ENCODE results near the gene PPM1J. TPM values are rescaled to one million over a fixed set of nuclear protein-coding genes. Genes with fewer than 3 reads are reported as not detected.
A peak's percentile ranks its signal among the peaks of the same experiment; 100 is the strongest.

Gene PPM1J
- total and polyA plus RNA-seq, 9 of the 15 experiments (the other 6 are each of a cell fraction or from before 2014, with no cell fraction given), result 0.25 to 10.5 (median 4.2) TPM

DNA sequence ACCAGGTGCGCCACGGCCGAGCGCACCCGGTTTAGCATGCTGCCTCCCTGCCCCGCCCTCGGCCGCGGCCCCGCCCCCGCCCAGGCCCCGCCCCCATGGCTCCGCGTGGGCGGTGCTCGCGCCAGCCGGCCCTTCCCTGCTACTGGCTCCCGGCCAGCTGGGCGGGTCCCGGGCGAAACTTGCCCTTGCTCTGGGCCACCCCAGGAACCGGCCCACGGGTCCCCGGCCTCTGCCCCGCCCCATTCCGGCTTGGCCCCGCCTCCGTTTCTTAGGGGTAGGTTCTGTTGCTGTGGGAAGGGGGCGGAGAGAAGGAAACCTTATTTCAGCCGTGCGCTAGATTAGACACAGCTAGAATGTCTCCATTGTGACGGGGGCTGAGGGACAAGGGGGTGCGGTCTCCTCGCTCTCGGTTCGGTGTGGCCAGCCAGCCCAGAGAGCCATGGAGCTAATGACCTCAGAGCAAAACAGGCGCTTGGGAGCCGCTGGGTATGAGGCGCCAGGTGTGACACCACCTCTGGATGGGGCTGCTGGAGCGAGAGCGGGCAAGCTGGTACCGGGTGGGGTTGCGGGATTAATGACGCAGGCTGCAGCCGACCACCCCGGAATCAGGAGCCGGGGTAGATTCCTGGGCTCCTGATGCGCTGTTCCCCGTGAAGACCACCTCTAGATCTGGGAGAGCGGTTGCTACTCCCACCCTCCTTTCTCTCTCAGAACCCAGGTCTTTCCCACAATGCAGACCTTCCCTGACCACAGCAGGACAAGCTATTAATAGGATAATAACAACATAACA, at the start of gene PPM1J (continued):
- TF ChIP-seq, protein P1, sequence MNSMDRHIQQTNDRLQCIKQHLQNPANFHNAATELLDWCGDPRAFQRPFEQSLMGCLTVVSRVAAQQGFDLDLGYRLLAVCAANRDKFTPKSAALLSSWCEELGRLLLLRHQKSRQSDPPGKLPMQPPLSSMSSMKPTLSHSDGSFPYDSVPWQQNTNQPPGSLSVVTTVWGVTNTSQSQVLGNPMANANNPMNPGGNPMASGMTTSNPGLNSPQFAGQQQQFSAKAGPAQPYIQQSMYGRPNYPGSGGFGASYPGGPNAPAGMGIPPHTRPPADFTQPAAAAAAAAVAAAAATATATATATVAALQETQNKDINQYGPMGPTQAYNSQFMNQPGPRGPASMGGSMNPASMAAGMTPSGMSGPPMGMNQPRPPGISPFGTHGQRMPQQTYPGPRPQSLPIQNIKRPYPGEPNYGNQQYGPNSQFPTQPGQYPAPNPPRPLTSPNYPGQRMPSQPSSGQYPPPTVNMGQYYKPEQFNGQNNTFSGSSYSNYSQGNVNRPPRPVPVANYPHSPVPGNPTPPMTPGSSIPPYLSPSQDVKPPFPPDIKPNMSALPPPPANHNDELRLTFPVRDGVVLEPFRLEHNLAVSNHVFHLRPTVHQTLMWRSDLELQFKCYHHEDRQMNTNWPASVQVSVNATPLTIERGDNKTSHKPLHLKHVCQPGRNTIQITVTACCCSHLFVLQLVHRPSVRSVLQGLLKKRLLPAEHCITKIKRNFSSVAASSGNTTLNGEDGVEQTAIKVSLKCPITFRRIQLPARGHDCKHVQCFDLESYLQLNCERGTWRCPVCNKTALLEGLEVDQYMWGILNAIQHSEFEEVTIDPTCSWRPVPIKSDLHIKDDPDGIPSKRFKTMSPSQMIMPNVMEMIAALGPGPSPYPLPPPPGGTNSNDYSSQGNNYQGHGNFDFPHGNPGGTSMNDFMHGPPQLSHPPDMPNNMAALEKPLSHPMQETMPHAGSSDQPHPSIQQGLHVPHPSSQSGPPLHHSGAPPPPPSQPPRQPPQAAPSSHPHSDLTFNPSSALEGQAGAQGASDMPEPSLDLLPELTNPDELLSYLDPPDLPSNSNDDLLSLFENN (IDR thresholded peaks at IDR 0.05; ENCODE audit: low read depth in 2 of 2, low read length in 2 of 2), result no peak
- TF ChIP-seq NBN (IDR thresholded peaks at IDR 0.05; ENCODE audit: low read depth), result peak; percentile 38; the same call in 1 of the 2 replicates
- TF ChIP-seq, protein P2, sequence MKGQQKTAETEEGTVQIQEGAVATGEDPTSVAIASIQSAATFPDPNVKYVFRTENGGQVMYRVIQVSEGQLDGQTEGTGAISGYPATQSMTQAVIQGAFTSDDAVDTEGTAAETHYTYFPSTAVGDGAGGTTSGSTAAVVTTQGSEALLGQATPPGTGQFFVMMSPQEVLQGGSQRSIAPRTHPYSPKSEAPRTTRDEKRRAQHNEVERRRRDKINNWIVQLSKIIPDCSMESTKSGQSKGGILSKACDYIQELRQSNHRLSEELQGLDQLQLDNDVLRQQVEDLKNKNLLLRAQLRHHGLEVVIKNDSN (CRISPR knock-in tag; IDR thresholded peaks at IDR 0.05), result 0 out of 2 replicates have a peak, but pooled peaks have one; percentile 16
- no peak for TF ChIP-seq TSC22D4 (tag; IDR thresholded peaks at IDR 0.05)
- no peak for TF ChIP-seq BCOR (IDR thresholded peaks at IDR 0.05)
- no peak for TF ChIP-seq ILK (tag; IDR thresholded peaks at IDR 0.05; ENCODE audit: borderline replicate concordance, low read depth)
- TF ChIP-seq RFX5 (IDR thresholded peaks at IDR 0.05; ENCODE audit: low read depth, low read length), result no peak
- TF ChIP-seq ZNF766 (CRISPR knock-in tag; conservative IDR thresholded peaks at IDR 0.05), result no peak
- TF ChIP-seq, protein P3, sequence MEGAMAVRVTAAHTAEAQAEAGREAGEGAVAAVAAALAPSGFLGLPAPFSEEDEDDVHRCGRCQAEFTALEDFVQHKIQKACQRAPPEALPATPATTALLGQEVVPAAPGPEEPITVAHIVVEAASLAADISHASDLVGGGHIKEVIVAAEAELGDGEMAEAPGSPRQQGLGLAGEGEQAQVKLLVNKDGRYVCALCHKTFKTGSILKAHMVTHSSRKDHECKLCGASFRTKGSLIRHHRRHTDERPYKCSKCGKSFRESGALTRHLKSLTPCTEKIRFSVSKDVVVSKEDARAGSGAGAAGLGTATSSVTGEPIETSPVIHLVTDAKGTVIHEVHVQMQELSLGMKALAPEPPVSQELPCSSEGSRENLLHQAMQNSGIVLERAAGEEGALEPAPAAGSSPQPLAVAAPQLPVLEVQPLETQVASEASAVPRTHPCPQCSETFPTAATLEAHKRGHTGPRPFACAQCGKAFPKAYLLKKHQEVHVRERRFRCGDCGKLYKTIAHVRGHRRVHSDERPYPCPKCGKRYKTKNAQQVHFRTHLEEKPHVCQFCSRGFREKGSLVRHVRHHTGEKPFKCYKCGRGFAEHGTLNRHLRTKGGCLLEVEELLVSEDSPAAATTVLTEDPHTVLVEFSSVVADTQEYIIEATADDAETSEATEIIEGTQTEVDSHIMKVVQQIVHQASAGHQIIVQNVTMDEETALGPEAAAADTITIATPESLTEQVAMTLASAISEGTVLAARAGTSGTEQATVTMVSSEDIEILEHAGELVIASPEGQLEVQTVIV (CRISPR knock-in tag; IDR thresholded peaks at IDR 0.05; ENCODE audit: borderline replicate concordance), result no peak
- TF ChIP-seq ZKSCAN3 (CRISPR knock-in tag; IDR thresholded peaks at IDR 0.05), result no peak
- peak in 1 of 3 experiments; percentile 29 for TF ChIP-seq YY1 (IDR thresholded peaks at IDR 0.05; ENCODE audit: borderline replicate concordance in 1 of 3, control insufficient read depth in 1 of 3, extremely low read depth in 1 of 3, insufficient read depth in 3 of 3, insufficient read length in 1 of 3, insufficient replicate concordance in 2 of 3, low read depth in 1 of 3, low read length in 2 of 3)
- 0 out of 4 replicates have a peak, but pooled peaks of 1 of the 2 experiments have one; percentile 14 for TF ChIP-seq RCOR1 (IDR thresholded peaks at IDR 0.05; ENCODE audit: borderline replicate concordance in 1 of 2, low read depth in 2 of 2, low read length in 2 of 2)
- TF ChIP-seq ATF7 (IDR thresholded peaks at IDR 0.05), result no peak; the same call in 1 of the 2 replicates
- TF ChIP-seq RFX1 (IDR thresholded peaks at IDR 0.05), result peak; percentile 76
- TF ChIP-seq, protein P4, sequence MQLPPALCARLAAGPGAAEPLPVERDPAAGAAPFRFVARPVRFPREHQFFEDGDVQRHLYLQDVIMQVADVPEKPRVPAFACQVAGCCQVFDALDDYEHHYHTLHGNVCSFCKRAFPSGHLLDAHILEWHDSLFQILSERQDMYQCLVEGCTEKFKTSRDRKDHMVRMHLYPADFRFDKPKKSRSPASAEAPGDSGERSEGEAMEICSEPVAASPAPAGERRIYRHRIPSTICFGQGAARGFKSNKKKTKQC (CRISPR knock-in tag; IDR thresholded peaks at IDR 0.05), result no peak
- TF ChIP-seq, protein P5, sequence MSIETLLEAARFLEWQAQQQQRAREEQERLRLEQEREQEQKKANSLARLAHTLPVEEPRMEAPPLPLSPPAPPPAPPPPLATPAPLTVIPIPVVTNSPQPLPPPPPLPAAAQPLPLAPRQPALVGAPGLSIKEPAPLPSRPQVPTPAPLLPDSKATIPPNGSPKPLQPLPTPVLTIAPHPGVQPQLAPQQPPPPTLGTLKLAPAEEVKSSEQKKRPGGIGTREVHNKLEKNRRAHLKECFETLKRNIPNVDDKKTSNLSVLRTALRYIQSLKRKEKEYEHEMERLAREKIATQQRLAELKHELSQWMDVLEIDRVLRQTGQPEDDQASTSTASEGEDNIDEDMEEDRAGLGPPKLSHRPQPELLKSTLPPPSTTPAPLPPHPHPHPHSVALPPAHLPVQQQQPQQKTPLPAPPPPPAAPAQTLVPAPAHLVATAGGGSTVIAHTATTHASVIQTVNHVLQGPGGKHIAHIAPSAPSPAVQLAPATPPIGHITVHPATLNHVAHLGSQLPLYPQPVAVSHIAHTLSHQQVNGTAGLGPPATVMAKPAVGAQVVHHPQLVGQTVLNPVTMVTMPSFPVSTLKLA (conservative IDR thresholded peaks at IDR 0.05), result peak in 1 of 2 experiments; percentile 19; a peak in 2 of 4 replicates
- TF ChIP-seq PRMT5 (CRISPR knock-in tag; IDR thresholded peaks at IDR 0.05), result no peak
